DMS79 treated with DMSO at 0.1 percent for 48 hours (cell line): Measurements from ENCODE around the gene MRGPRX4.

Experiments used
- DNase-seq: peaks from one replicate; lab custom pipeline; 2025; lab: John Stamatoyannopoulos, UW

The MRGPRX4 gene

DNA sequence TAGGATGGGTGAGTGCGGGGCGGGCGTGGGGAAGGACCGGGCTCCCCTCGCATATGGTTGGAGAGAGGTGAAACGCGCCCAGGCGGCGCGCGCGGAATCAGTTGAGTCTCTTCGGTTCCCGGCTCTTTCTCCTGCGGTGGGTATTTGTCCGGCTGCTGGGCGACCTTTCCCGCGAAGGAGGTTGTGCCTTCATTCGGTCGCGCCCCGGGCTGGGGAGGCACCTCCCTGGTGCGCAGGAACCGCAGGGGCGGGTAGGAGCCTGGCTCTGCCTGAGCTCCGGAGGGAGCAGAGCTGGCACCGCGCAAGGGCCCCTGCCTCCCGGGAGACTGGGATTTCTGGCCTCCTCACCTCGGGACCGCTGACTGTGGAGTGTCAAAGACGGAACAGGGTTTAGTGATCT lies 36.4 kb downstream of the MRGPRX4 start:
- no peak for DNase-seq

DNA sequence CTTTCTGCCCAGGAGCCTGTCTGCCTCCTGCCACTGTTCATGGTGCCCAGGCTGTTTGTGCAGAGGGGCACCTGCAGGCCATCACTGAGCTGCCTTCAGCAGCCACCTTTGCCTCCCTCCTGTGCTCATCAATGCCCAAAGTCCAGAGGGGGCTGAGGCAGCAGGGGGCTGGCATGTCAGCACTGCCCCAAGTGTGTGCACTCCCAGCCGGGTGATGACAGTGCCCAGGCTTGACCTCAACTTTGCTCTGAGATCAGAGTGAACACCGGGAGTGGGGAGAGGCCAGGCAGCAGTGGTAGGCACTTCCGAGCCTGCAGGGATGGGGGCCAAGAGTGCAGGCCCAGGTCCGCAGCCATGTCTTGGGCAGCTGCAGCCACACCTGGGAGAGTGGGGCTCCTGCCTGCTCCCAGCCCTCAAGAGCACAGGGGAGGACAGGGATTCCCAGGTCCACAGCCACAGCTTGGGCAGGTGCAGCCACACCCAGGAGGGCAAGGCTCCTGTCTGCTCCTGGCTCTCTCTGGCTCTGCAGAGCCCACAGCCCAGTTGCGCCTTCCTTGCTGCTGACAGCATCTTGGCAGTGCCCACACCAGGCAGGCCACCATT lies 48.7 kb downstream of the MRGPRX4 start:
- no peak for DNase-seq

DNA sequence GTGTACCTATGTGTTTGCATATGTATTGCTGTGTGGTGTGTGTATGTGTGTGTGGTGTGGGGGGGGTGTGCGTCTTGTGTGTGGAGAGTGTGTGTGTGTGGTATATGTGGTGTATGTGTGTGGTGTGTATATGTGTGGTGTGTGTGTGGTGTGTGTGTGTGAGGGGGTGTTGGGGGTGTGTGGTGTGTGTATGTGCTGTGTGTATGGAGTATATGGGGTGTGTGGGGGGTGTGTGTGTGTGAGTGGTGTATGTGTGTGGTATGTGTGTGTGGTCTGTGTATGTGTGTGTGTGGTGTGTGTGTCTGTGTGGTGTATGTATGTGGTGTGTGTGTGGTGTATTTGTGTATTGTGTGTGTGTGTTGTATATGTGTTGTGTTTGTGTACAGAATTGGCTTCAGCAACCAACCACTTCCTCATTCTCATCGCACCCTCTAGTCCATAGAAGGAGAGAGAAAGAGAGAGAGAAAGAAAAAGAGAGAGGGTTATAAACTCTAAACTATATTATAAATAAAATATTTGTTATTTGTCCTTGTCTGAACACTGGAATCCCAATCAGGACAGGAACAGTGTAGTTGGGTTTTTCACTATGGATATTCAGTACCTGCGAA lies 50.3 kb downstream of the MRGPRX4 start:
- DNase-seq: no peak
